Prostate gland (tissue), 2 donors: ENCODE results near the gene CD226. TPM values are rescaled to one million over a fixed set of nuclear protein-coding genes. Genes with fewer than 3 reads are reported as not detected.

Source experiments
- DNase-seq: peaks from one replicate; pipeline ENCODE4 v3.0.0-alpha.2; 2019; ENCODE audit warnings: low spot score
- H3K27ac ChIP-seq, 2 donors: fragments of 200-600 bp; sonication (generic); 2 replicates each; pipeline ENCODE4 v1.5.1; 2017 to 2019
- H3K27me3 ChIP-seq: fragments of 200-600 bp; sonication (generic); replicated peaks from 2 replicates; pipeline ENCODE4 v1.5.1; 2019; ENCODE audit not compliant: insufficient read depth
- H3K36me3 ChIP-seq, 2 donors: fragments of 200-600 bp; sonication (generic); 1 replicate in 1 of 2; 2 replicates in 1 of 2; pipeline versions ENCODE4 v1.5.1 to v1.8.1; 2017 to 2019
- H3K4me1 ChIP-seq: fragments of 200-600 bp; sonication (generic); replicated peaks from 2 replicates; pipeline ENCODE4 v1.5.1; 2019
- H3K4me3 ChIP-seq, 2 donors: fragments of 200-600 bp; sonication (generic); 2 replicates each; pipeline ENCODE4 v1.5.1; 2017 to 2019
- H3K9me3 ChIP-seq: fragments of 200-600 bp; sonication (generic); 2 replicates; pipeline ENCODE4 v1.5.1; 2017
- POLR2A ChIP-seq: fragments of 450-650 bp; IDR thresholded peaks from one replicate; pipeline ENCODE4 v1.6.1; 2016; ENCODE audit warnings: antibody characterized with exemption, mild to moderate bottlenecking
- POLR2AphosphoS5 ChIP-seq: sonication (generic); formaldehyde crosslinking; IDR thresholded peaks from one replicate; pipeline ENCODE4 v1.6.1; 2017; ENCODE audit warnings: antibody characterized with exemption
- WGBS: methylation state at CpG from one replicate; pipeline ENCODE4 v1.1.5; 2018; 5-methylcytosine and 5-hydroxymethylcytosine counted together
- intact Hi-C: fragments of 100-400 bp; cut with DNase I; formaldehyde crosslinking; loops from one replicate; pipeline ENCODE4 v1.14.2; 2022
- total RNA-seq, 2 donors: library from RNA; depleted of rRNA; stranded (reverse); fragments of >200 nt; gene quantifications; one replicate each; pipeline ENCODE4 v1.1.0, GENCODE V29; 2016
- TF ChIP-seq, protein P1 (sequence below), 4 experiments: fragments of 200-600 bp in 2 of 4; fragments of 450-650 bp in 2 of 4; sonication (generic) in 2 of 4; IDR thresholded peaks; 1 replicate in 3 of 4; 2 replicates in 1 of 4; pipeline ENCODE4 v1.5.1; 2016 to 2019; ENCODE audit warnings: antibody characterized with exemption in 4 of 4, mild to moderate bottlenecking in 2 of 4, moderate library complexity in 2 of 4

The CD226 gene
- total RNA-seq, 2 donors from 2014 or later, result 0.59 to 4.7 TPM

DNA sequence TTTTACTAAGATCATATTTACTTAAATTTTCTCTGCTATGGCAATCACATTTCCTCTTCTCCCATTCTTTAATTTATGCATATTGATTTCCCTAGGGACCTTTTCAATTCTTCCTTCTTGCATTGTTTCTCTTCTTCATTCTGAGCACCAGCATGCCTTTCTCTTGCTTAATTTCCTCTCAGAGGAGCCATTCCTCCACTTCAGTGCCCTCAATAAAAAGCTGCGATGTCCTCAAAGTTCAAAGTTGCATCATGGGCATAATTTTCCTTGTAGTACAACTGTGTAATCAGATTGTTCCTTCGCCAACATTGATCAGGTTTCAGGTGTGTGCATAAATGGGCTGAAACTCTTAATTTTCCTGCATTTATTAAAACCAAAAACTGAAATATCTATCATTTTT is 21.8 kb upstream of the CD226 start:
- intact Hi-C loops, result no loop called here
- H3K9me3 ChIP-seq, result no peaks in the 10 kb centered on the region
- no peaks in the 10 kb centered on the region for H3K36me3 ChIP-seq
- H3K27me3 ChIP-seq, result no peaks in the 10 kb centered on the region
- no peak for DNase-seq
- no peak overlapping the region for H3K4me3 ChIP-seq
- no peak overlapping the region for H3K27ac ChIP-seq
- no peaks in the 10 kb centered on the region for H3K4me1 ChIP-seq
- WGBS, result 82% methylated on average over 2 of the region's 2 CpGs
- TF ChIP-seq, protein P1, sequence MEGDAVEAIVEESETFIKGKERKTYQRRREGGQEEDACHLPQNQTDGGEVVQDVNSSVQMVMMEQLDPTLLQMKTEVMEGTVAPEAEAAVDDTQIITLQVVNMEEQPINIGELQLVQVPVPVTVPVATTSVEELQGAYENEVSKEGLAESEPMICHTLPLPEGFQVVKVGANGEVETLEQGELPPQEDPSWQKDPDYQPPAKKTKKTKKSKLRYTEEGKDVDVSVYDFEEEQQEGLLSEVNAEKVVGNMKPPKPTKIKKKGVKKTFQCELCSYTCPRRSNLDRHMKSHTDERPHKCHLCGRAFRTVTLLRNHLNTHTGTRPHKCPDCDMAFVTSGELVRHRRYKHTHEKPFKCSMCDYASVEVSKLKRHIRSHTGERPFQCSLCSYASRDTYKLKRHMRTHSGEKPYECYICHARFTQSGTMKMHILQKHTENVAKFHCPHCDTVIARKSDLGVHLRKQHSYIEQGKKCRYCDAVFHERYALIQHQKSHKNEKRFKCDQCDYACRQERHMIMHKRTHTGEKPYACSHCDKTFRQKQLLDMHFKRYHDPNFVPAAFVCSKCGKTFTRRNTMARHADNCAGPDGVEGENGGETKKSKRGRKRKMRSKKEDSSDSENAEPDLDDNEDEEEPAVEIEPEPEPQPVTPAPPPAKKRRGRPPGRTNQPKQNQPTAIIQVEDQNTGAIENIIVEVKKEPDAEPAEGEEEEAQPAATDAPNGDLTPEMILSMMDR (IDR thresholded peaks at IDR 0.05), result no peak
- TF ChIP-seq POLR2AphosphoS5 (no peak), POLR2A (no peak)

DNA sequence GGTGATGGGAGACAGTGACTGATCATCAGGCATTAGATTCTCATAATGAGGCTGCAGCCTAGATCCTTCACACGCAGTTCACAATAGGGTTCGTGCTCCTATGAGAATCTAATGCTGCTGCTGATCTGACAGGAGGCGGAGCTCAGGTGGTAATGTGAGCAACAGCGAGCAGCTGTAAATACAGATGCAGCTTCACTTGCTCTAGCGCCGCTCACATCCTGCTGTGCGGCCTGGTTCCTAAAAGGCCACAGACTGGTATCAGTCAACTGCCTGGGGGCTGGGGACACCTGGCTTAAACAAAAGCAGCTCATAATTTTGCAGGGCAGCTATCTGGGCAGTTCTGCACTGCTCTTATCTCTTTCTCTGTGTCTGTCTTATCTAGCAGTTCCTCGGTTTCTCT is 20.4 kb upstream of the CD226 start:
- Histone ChIP-seq H3K36me3 (no peaks in the 10 kb centered on the region), H3K27me3 (no peaks in the 10 kb centered on the region), H3K4me3 (no peak overlapping the region), H3K9me3 (no peaks in the 10 kb centered on the region), H3K27ac (no peak overlapping the region), H3K4me1 (no peaks in the 10 kb centered on the region)
- no peak for DNase-seq
- TF ChIP-seq, protein P1 (IDR thresholded peaks at IDR 0.05), result no peak
- TF ChIP-seq POLR2A, result no peak
- no peak for TF ChIP-seq POLR2AphosphoS5
- intact Hi-C loops, result no loop called here
- WGBS, result 92% methylated on average over 8 of the region's 8 CpGs

DNA sequence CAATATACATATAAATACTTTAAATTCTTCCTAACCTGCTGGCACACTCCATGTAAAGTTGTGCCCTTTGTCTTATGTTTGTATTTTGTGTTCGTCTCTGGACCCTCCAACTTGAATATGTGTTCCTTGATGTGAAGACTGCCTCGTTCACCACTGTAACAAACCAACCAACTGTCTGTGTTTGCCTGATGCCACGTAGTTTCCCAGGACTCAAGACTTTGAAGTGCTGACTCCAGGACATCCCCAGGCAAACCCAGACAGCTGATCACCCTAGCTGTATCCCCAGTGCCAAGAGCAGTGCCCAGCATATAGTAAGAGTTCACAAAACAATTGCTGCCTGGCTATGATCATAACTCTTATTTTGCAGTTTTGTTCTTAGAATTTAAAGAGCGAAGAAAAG is 15.5 kb upstream of the CD226 start:
- TF ChIP-seq POLR2A (no peak), POLR2AphosphoS5 (no peak)
- TF ChIP-seq, protein P1 (IDR thresholded peaks at IDR 0.05), result no peak
- intact Hi-C loops, result no loop called here
- Histone ChIP-seq H3K4me1 (no peaks in the 10 kb centered on the region), H3K27me3 (no peaks in the 10 kb centered on the region), H3K36me3 (no peaks in the 10 kb centered on the region), H3K4me3 (no peak overlapping the region), H3K27ac (no peak overlapping the region), H3K9me3 (no peaks in the 10 kb centered on the region)
- no peak for DNase-seq
- 93% methylated on average over 4 of the region's 4 CpGs for WGBS

DNA sequence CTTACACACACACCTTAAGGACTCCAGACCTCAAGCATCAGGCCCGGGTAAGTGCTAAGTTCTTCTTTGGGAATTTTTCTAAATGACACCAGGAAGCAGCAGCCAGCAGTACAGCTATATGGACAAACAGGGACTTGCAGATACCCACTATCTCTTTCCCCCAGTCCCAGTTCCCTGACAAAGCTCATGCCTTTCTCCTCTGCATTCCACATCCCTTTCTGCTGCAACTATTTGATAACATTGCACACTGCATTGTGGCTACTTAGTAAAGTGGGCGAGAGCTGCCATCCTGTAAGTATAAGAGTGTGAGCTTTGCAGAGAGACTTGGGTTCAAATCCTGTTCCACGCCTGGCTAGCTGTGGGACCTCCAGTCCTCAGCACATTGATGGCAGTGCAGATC is 14.0 kb upstream of the CD226 start:
- no peaks in the 10 kb centered on the region for H3K27me3 ChIP-seq
- H3K36me3 ChIP-seq, result no peaks in the 10 kb centered on the region
- H3K9me3 ChIP-seq, result no peaks in the 10 kb centered on the region
- TF ChIP-seq POLR2A (no peak), POLR2AphosphoS5 (no peak)
- TF ChIP-seq, protein P1 (IDR thresholded peaks at IDR 0.05), result no peak
- WGBS, result 93% methylated on average over 3 of the region's 3 CpGs
- no peak overlapping the region for H3K4me3 ChIP-seq
- H3K27ac ChIP-seq, result no peak overlapping the region
- H3K4me1 ChIP-seq, result no peaks in the 10 kb centered on the region
- intact Hi-C loops, result no loop called here
- DNase-seq, result no peak

DNA sequence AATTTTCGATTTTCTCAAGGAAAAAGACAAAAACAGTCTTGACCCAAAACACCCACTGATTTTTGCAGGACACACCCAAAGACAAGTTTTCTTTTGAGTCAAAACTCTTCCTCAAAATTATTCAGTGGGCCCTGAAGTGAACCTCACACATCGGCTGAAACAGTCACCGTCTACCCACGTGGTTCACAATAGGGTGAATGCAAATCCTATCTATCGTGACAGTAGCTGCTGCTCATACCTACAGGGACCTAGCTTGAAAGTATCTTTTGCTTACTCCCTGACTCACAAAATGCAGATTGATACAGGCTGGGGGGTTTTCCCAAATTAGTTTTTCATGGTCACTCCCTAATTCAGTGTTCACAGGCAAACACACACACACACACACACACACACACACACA is 10.7 kb upstream of the CD226 start:
- no peak for DNase-seq
- TF ChIP-seq POLR2AphosphoS5, result no peak
- TF ChIP-seq POLR2A, result no peak
- TF ChIP-seq, protein P1 (IDR thresholded peaks at IDR 0.05), result no peak
- Histone ChIP-seq H3K36me3 (no peaks in the 10 kb centered on the region), H3K27me3 (no peaks in the 10 kb centered on the region), H3K4me1 (no peaks in the 10 kb centered on the region), H3K27ac (no peak overlapping the region), H3K9me3 (no peaks in the 10 kb centered on the region), H3K4me3 (no peak overlapping the region)
- 91% methylated on average over 5 of the region's 5 CpGs for WGBS
- intact Hi-C loops, result loop anchor here (10.0 kb wide), 1 partner anchor 114 kb away; no protein-coding TSS in a partner anchor
